NCI-H2107 (cell line): ENCODE measurements around the gene ACP2.
"Not testable (repeated sequence)": the region's sequence is repeated elsewhere in the genome, so short reads cannot be mapped to it uniquely, and the experiment has no call there.

Source experiments
- DNase-seq: peaks from one replicate; lab custom pipeline; 2025; lab: John Stamatoyannopoulos, UW

The ACP2 gene

DNA sequence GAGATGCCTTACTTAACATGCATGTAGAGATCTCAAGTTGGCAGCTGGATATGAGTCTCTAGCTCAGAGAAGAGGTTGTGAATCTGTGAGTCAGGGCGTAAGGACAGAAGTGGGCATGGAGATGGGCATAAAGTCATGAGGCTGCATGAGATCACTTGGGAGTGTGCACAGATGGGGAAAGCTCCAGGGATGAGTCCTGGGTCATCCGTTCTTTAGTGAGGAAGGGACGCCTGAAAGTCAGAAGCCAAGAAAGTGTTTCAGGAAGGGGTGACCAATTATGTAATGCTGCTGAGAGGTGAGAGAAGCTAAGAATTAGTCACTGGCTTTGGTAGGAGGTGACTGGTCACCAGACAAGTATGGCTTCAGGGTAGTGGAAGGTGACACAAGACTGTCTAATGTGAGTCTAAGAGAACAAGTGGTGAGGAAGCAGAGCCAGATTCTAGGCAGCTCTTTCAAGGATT is 6.7 kb downstream of the ACP2 start:
- no peak for DNase-seq

DNA sequence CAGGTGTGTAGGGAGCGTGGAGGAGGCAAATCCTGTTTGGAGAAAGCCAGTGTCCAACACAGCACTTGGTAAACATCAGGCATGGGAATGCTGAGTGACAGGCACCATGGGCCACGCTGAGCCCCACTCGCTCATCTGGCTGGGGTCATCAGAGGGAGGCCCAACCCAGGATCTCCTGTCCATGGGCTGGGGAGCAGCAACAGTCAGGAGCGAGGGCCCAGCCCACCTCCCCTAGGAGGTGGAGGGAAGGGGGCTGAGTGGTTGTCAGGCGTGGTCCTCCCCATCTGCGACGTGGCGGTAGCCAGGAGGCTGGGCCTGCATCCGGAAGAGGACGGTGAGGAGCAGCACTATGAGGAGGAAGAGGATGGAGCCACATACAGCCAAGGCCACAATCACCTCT is 8.8 kb downstream of the ACP2 start:
- DNase-seq = no peak

DNA sequence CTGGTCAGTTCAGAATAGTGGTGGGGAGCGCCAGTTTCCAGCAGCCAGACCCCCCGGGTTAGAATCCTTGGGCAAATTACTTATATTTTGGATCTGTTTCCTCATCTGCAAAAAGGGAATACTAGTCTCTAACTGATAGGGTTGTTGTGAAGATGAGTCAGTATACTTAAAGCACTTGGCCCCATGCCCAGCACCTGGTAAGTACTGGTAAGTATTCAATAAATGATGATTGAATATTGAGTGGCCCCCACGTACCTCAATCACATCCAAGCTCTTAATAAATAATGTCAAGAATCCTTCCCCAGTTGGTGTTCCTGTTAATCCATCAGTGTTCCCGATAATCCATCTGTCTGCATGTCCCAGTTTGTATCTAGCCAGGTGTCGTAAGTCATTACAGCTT is 12.1 kb downstream of the ACP2 start:
- no peak for DNase-seq

DNA sequence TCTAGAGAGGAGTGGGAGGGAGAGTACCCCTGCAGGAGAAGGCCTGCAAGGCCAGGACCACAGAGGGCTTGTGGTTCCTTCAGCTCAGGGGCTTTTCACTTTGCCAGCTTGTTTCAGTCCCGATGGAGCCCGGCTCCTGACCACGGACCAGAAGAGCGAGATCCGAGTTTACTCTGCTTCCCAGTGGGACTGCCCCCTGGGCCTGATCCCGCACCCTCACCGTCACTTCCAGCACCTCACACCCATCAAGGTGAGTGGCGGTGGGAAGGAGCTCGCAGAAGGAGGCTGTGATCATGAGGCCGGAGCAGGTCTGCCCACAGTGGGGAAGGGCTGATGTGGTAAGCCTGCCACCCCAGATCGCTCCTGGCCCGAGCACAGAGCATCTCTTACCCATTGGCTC is 13.5 kb downstream of the ACP2 start:
- DNase-seq = no peak

DNA sequence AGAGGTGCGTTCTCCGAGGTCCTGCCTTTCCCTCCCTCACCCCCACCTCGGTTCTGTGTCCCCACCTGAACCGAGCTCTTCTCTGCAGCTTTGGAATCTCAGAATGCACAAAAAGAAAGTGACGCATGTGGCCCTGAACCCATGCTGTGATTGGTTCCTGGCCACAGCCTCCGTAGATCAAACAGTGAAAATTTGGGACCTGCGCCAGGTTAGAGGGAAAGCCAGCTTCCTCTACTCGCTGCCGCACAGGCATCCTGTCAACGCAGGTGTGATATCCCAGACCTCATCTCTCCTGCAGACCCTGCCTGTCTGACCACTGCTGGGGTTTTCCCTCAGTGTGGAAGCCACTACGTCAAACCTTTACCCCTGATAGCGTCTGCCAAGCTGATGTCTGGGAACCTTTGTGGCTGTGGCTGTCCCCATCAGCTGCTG is 13.9 kb downstream of the ACP2 start:
- DNase-seq = peak; percentile 57

DNA sequence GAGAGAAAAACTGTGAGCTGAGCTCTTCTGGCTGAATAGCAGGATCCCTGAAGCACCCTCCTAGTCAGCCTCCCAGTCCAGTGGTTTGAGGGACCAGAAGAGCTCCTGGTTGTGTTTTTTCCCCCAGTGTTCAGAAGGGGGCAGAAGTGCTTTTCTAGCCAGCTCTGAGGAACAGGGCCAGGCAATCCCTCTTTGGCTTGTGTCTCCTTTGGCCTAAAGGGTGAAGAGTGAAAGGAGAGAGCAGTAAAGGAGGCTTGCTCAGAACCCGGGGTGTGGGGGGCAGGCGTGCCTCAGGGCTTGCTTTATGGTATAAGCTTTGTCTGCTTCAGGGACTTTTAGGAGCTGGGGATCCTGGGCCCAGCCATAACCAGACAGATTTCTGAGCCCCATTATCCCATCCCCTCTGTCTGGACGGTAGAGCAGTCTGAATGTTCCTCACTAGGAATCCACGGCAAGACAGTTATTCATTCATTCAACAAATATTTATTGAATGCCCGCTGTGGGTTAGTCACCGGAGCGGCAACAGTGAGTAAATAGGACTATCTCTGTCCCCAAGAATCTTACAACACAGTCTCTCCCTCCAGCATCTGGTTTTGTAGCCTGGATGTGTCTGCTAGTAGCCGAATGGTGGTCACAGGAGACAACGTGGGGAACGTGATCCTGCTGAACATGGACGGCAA is 14.5 kb downstream of the ACP2 start:
- no peak for DNase-seq

DNA sequence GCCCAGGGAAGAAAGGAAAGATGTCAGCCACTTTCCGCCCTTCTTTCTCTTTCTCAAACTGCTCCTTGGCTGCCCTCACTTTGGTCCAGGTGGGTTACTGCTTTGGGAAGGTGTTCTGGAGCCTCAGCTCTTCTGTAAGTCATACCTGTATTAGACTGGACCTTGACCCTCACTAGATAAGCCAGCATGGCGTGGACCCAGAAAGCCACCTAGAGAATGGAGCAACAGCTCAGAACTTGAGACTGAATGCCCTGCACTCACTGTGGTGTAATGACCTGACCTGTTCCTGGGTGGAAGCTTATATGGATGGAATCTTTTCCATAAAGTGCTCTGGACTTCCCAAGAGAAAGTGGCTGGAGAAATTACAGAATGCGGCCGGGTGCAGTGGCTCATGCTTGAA is 15.6 kb downstream of the ACP2 start:
- no peak for DNase-seq

DNA sequence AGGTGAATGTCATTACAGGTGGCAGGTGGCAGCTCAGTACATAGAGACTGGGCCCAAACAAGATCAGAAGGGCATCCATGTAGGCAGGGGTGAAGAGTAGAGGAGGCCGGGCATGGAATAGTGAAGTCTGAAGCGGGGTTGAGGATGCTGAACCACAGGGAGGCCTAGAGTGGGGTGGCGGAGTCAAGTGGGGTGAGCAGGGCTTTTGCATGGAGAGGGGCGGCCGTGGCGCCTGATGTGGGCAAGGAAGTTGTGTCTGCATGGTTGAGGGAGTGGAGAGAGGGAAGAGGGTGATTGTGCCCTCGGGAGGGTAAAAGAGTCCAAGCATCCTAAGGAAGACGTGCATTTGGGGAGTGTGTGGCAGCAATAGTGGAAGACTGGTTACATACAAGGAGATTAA is 19.5 kb downstream of the ACP2 start:
- no peak for DNase-seq

DNA sequence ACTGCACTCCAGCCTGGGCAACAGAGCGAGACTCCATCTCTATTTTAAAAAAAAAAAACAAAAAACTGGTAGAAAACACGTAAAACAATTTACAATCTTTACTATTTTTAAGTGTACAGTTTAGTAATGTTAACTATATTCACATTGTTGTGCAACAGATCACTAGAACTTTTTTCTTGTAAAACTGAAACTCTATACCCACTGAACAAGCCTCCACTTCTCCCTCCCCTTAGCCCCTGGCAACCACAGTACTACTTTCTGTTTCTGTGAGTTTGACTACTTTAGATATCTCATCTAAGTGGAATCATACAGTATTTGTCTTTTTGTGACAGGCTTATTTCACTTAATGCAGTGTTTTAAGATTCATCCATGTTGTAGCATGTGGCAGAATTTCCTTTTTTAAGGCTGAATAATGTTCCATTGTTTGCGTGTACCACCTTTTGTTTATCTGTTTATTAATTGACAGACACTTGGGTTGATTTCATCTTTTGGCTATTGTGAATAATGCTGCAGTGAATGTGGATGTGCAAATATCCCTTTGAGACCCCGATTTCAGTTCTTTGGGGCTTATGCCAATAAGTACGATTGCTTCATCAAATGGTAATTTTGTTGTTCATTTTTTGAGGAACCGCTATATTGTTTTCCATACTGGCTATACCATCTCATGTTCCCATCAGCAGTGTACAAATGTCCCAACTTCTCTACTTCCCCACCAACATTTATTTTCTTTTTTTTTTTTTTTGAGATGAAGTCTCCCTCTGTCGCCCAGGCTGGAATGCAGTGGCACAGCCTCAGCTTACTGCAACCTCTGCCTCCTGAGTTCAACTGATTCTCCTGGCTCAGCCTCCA is 22.8 kb downstream of the ACP2 start:
- no peak for DNase-seq

DNA sequence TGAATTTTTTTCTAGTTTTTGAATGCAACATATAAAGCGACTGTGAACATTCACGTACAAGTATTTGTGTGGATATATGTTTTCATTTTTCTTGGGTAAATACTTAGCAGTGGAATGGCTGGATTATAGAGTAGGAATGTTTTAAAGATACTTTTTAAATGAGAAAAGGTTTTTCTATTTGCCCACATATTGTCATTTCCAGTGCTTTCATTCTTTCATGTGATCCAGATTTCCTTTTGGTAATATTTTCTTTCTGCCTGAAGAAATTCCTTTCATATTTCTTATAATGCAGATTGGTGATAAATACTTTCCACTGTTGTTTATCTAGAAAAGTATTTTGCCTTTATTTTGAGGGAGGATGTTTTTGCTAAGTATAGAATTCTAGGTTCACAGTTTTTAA is 25.9 kb downstream of the ACP2 start:
- DNase-seq = no peak

DNA sequence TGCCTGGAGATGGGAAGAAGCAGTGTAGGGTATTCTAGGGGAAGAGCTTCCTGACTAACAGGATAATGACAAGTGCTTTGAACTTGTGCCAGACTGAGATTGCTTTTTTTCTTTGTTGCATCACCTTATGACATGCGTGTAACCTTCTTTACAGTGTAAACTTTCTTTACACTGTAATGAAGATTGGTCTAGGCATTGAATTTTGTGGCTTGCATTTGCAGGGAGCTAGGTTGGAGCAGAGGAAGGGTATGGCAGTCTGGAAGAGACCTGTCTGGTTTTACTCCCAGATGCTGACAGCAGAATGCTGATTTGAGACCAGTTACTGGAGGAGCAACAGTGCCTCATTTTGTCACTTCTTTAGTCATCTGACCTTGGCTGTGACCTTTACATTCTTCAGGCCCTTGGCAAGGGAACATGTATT is 28.2 kb downstream of the ACP2 start:
- DNase-seq = no peak

DNA sequence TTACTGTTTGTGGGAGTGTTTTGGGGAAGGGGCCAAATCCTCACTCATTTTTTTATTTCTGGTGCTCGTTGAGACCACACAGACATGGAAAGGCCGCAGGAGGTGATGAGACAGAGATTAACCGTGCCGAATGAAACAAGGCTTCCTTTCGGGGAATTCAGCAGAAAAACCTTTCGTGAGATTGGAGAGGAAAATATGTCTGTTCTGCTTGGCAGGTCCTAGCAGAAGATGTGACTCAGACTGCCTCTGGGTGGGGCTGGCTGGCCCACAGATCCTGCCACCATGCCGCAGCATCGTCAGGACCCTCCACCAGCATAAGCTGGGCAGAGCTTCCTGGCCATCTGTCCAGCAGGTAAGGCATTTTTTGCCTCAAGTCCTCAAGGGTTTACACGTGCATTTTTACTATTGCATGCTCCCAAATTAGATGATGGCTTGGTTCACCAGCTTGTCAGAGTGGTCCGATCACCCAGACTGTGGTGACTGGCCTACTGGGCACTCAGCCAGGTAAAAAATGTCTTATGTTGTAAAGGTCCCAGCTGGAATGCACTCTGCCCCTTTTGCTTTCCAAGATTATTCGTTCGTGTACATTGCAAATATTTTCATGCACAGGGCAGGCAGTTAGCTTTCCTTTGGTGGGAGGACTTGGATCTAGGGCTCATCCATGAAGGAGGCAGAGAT is 32.4 kb downstream of the ACP2 start:
- DNase-seq = no peak

DNA sequence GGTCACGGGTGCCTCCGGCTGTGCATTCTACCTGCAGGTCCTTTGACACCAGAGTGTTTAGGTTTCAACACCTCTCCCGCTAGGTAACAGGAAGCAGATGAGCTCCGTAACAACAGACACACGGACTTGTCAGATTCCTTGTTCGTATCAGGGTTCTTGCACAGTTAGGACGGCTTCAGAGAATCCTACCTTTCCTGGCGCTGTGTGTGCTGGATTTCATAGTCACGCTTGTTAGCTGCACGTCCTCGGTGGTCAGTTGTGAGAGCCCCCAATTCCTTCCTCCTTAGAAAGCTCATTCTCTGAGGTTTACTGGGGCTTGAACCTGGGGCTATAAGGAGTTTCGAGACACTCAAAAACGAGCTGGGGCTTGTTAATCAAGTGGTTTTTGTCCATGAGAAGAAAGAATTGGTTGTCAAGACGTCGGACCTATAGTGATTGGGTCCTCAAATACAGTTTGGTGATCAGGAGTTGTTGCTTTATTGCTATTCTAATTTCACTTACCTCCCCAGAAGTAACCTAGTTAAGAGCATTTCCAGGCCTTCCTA is 33.2 kb downstream of the ACP2 start:
- DNase-seq = peak; percentile 40

DNA sequence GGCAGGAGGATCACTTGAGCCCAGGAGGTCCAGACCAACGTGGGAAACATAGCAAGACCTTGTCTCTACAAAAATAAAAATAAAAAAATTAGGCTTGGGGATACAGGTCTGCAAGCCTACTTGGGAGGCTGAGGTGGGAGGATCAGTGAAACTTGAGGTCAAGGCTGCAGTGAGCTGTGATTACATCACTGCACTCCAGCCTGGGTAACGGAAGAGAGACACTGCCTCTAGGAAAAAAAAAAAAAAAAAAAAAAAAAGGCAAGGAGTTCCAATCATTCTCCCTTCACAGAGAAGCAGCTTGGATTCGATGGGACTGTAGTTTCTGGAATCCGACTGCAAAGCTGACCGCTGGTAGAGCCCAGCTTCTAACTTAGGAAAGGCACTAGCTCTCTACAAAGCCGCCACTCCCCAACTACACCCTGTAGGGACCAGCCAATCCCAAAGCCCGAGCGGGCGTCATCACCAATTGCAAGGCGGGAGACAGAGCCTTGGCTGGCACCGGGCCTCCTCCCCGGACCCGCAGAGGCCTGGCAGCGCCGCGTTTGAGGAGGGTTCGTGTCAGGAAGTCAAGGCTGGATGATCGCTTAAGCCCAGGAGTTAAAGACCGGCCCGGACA is 34.6 kb downstream of the ACP2 start:
- DNase-seq = peak; percentile 79

DNA sequence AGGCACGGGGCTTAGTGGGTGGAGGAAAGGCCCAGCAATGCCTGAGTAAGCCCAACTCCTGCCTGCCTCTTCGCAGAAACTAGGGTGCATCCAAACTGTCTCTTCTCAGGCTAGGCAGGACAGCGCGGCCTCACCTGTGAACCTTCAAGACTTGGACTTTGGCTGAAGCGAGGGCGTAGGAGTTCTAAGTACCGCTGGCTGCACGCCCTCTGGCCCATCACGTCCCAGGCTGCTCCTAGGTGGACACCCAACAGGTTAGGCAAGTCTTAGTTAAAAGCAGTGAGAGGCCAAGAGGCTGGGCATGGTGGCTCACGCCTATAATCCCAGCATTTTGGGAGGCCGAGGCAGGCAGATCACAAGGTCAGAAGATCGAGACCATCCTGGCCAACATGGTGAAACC is 35.7 kb downstream of the ACP2 start:
- no peak for DNase-seq

DNA sequence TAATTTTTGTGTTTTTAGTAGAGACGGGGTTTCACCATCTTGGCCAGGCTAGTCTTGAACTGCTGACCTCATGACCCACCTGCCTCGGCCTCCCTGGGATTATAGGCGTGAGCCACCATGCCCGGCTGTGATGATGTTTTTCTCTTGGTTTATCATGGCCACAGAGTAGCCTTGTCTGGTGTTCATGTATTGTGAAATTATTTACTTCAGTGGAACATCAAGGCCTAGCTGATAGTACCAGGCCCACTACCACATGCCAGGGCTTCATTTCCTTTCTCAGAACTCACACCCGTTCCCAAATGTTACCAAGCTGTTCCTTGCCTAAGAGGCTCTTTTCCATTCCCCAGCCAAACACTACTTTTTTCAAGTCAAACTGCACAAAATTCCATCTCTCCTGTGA is 40.0 kb downstream of the ACP2 start:
- no peak for DNase-seq

DNA sequence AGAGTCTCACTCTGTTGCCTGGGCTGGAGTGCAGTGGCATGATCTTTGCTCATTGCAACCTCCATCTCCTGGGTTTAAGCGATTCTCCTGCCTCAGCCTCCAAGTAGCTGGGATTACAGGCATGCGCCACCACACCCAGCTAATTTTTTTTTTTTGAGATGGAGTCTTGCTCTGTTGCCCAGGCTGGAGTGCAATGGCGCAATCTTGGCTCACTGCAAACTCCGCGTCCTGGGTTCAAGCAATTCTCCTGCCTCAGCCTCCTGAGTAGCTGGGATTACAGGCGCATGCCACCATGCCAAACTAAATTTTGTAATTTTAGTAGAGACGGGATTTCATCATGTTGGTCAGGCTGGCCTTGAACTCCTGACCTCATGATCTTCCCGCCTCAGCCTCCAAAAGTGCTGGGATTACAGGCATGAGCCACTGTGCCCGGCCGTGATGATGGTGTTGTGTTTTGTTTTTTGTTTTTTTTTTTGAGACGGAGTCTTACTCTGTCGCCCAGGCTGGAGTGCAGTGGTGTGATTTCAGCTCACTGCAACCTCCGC is 40.5 kb downstream of the ACP2 start:
- not testable (repeated sequence) for DNase-seq

DNA sequence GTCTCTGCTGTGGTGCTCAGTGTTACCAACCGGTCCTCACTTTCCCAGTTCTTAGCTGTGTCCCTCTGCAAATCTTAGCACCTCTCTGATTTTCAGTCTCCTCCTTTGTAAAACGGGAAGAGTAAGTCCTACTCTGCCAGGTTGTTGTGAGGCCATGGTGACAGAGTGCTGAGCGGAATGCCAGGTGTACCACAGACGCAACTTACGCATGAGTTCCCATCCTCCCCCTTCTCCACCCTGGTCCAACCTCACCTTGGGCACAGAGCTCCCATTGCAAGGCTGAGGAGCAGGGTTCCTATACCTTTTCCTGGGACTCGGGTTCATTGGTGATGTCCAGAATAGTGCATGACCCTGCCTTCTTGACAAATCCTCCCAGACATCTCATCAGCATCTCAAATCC is 41.2 kb downstream of the ACP2 start:
- DNase-seq = no peak

DNA sequence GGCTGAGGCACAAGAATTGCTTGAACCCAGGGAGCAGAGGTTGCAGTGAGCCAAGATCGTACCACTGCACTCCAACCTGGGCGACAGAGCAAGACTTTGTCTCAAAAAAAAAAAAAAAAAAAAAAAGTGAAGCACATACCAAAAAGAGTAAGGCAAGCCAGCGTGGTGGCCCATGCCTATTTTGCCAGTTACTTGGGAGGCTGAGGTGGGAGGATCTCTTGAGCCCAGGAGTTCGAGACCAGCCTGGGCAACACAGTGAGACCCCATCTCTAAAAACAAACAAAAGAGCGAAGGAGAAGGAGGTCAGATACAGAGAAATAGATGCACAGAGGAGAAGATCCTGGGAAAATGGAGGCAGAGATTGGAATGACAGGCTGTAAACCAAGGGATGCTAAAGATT is 42.0 kb downstream of the ACP2 start:
- not testable (repeated sequence) for DNase-seq

DNA sequence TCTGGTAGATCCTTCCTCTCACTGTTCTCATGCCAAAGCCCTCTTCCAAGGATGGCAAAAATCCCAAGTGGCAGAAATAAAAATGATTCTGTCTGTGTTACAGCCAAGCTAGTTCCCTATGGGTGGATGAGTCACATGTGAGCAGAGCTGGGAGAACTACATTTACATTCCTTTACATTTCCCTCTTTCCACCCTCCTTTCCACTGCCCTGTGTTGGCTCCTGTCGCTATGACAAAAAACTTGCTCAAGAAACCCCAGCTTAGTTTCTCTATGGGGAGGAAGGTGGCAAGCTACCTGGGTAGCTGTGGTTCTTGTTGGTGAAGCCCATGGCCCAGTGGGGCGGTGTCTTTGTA is 44.0 kb downstream of the ACP2 start:
- no peak for DNase-seq

DNA sequence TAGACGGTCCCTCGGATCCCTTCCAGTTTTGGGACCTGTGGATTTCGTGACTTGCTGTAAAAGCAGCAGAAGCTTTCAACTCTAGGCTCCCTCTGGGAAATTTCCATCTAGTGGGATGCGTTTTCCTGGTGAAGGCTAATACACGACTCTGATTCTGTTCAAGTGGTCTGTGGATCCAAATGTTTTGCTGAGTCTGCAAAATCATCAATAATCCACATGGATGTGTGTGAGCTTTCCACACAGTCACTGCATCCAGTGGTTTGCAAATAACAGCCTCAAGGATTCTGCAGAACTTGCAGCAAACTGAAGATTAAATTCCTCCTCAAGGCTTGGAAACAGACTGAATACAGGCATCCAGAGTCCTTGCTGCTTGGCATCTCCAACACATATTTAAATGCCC is 46.0 kb downstream of the ACP2 start:
- no peak for DNase-seq

DNA sequence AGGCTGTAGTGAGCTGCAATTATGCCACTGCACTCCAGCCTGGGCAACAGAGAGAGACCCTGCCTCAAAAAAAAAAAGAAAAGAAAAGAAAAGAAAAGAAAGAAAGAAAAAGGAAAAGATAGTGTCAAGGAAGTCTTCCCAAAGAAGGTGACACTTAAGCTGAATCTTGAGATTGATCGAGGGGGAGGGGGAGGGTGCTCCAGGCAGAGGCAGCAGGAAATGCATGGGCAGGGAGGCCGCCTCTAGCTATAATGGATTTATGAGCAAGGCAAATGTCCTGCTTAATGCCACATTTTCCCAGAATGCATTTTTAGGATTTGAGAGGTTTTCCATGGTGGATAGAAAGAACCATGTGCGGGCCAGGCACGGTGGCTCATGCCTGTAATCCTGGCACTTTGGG is 47.6 kb downstream of the ACP2 start:
- no peak for DNase-seq
